Measurements from ENCODE around the gene PLEKHA8. TPM values are rescaled to one million over a fixed set of nuclear protein-coding genes. Genes with fewer than 3 reads are reported as not detected.

PLEKHA8 gene
- total and polyA plus RNA-seq, 2 of the 8 experiments (the other 6 are each of a cell fraction or from before 2014, with no cell fraction given) = 10.7 to 44.0 TPM

DNA sequence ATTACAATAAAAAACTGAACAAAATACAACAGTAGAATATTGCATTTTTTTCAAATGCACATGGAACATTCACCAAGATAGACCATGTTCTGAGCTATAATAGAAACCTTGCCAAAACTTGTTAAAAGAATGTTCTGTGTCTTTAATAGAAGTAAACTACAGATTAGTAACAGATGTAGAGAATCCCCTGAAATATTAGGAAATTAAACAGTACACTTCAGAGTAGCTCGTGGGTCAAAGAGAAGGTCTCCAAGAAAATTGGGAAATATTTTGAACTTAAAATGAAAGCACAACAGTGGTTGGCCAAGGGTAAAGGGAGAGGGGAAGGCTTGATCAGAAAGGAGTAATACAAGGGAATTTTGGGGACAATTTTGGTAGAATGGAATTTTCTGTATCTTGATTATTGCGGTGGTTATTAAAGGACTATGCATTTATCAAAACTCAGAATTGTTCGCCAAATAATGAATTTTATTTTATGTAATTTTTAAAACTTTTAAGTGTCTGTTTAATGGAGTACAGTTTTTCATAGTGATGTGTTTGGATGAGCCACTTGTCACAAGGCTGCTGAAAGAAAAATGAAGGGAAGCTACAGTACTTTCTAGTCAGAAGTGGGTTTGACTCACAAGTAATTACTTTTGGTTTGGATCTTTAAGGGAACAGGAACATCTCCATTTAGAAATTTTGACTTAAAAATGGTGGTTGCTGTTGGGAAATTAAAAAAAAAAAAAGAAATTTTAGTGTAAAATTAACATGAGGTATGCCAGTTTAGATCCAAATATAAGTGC, 10.2 kb downstream of the PLEKHA8 start:
- Histone ChIP-seq H3K27ac (ENCODE audit: low read depth, low read length) (no peak overlapping the region), H2BK20ac (ENCODE audit: low read length) (no peak overlapping the region), H3K18ac (ENCODE audit: extremely low read depth, low read length) (no peak overlapping the region), H3K27me3 (replicated peaks in 1 of 4; ENCODE audit: control insufficient read depth in 3 of 4, extremely low read depth in 1 of 4, insufficient read depth in 3 of 4, low read length in 3 of 4) (no peaks in the 10 kb centered on the region), H2BK15ac (ENCODE audit: low read length) (no peak overlapping the region), H2AK5ac (ENCODE audit: low read depth, low read length) (no peak overlapping the region), H3K23me2 (ENCODE audit: low read depth, low read length) (no peaks in the 10 kb centered on the region), H3K36me3 (ENCODE audit: control insufficient read depth in 2 of 4, insufficient read depth in 4 of 4, low read length in 3 of 4) (no peaks in the 10 kb centered on the region), H2AFZ (ENCODE audit: low read length) (no peak overlapping the region), H3K4me2 (ENCODE audit: insufficient read depth in 1 of 2, low read depth in 2 of 2, low read length in 2 of 2) (no peak overlapping the region), H2BK12ac (ENCODE audit: low read depth, low read length) (no peak overlapping the region), H3K79me2 (ENCODE audit: control insufficient read depth in 1 of 2, insufficient read depth in 2 of 2, low read length in 2 of 2) (peaks cover 0 to 86% of the 10 kb centered on the region in 2 experiments; a peak in 3 of 4 replicates), H4K20me1 (replicated peaks in 1 of 2; ENCODE audit: control insufficient read depth in 1 of 2, insufficient read depth in 2 of 2, low read length in 2 of 2) (peaks cover 6 to 11% of the 10 kb centered on the region in 2 experiments), H2BK120ac (replicated peaks; ENCODE audit: low read depth, low read length) (no peak overlapping the region), H3K23ac (ENCODE audit: insufficient read length) (no peak overlapping the region), H4K91ac (replicated peaks; ENCODE audit: insufficient read length, low read length) (no peak overlapping the region), H3K9me3 (ENCODE audit: insufficient read depth in 2 of 2, low read depth in 1 of 2, low read length in 1 of 2) (no peaks in the 10 kb centered on the region), H3K79me1 (ENCODE audit: low read depth, low read length) (peaks cover 2% of the 10 kb centered on the region; the same call in 1 of the 2 replicates), H4K5ac (ENCODE audit: insufficient read length, low read depth, low read length) (no peak overlapping the region), H3K9ac (replicated peaks in 1 of 4; ENCODE audit: extremely low read depth in 1 of 4, low read depth in 3 of 4, low read length in 3 of 4) (no peak overlapping the region), H3K56ac (replicated peaks; ENCODE audit: insufficient read length, low read depth, low read length) (no peak overlapping the region), H3K4me1 (replicated peaks in 1 of 4; ENCODE audit: control insufficient read depth in 3 of 4, insufficient read depth in 4 of 4, low read length in 3 of 4) (peaks cover 0 to 4% (median 1%) of the 10 kb centered on the region in 4 experiments; a peak in 3 of 7 replicates), H3K4me3 (ENCODE audit: extremely low read depth in 1 of 4, insufficient read depth in 2 of 4, low read depth in 3 of 4, low read length in 4 of 4) (no peak overlapping the region), H2BK5ac (ENCODE audit: low read depth, low read length) (no peak overlapping the region), H4K8ac (ENCODE audit: extremely low read depth, insufficient read depth, low read length) (no peak overlapping the region), H3K4ac (replicated peaks; ENCODE audit: insufficient read length, low read depth, low read length) (no peak overlapping the region), H3K14ac (ENCODE audit: insufficient read length) (no peak overlapping the region)
- DNase-seq (ENCODE audit: low read depth in 1 of 2, low spot score in 2 of 2) (no peak), FAIRE-seq (no peak)
- ChIA-PET POLR2A (ENCODE audit: partially characterized antibody) (interaction anchor here (0.6 kb wide), 1 partner anchor 292 kb away, joined by 3 read pairs; no protein-coding TSS in a partner anchor), CTCF (ENCODE audit: partially characterized antibody) (no interaction called here)
- WGBS, 2 experiments (ENCODE audit: extremely low coverage in 1 of 2, insufficient coverage in 1 of 2, insufficient read length in 1 of 2, insufficient replicate concordance in 2 of 2, low coverage in 1 of 2, low lambda C conversion rate in 2 of 2, missing lambda C conversion rate in 1 of 2) = 91% methylated on average over 3 of the region's 3 CpGs; no CpG with 5 or more reads in 1 of the 2 experiments
- TF ChIP-seq, protein P1, sequence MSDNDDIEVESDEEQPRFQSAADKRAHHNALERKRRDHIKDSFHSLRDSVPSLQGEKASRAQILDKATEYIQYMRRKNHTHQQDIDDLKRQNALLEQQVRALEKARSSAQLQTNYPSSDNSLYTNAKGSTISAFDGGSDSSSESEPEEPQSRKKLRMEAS (IDR thresholded peaks at IDR 0.05) = no peak
- TF ChIP-seq, protein P2, sequence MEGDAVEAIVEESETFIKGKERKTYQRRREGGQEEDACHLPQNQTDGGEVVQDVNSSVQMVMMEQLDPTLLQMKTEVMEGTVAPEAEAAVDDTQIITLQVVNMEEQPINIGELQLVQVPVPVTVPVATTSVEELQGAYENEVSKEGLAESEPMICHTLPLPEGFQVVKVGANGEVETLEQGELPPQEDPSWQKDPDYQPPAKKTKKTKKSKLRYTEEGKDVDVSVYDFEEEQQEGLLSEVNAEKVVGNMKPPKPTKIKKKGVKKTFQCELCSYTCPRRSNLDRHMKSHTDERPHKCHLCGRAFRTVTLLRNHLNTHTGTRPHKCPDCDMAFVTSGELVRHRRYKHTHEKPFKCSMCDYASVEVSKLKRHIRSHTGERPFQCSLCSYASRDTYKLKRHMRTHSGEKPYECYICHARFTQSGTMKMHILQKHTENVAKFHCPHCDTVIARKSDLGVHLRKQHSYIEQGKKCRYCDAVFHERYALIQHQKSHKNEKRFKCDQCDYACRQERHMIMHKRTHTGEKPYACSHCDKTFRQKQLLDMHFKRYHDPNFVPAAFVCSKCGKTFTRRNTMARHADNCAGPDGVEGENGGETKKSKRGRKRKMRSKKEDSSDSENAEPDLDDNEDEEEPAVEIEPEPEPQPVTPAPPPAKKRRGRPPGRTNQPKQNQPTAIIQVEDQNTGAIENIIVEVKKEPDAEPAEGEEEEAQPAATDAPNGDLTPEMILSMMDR (IDR thresholded peaks at IDR 0.05; ENCODE audit: control extremely low read depth in 1 of 3, insufficient read depth in 1 of 3, low read depth in 1 of 3, low read length in 3 of 3) = no peak
- TF ChIP-seq CHD2 (IDR thresholded peaks at IDR 0.05; ENCODE audit: low read length) (no peak), EZH2 (IDR thresholded peaks at IDR 0.05; ENCODE audit: low read depth, low read length, severe bottlenecking) (no peak), SUZ12 (IDR thresholded peaks at IDR 0.05; ENCODE audit: low read length) (no peak), CBX5 (IDR thresholded peaks at IDR 0.05; ENCODE audit: low read depth, low read length) (no peak), BRCA1 (IDR thresholded peaks at IDR 0.05; ENCODE audit: low read depth, low read length) (no peak), YY1 (IDR thresholded peaks at IDR 0.05; ENCODE audit: low read depth, low read length) (no peak), RAD21 (IDR thresholded peaks at IDR 0.05 in 1 of 2, conservative IDR thresholded peaks at IDR 0.05 in 1 of 2; ENCODE audit: low read depth in 2 of 2, low read length in 2 of 2) (no peak)
